Activated CD4-positive, CD25-positive, alpha-beta regulatory T cell (primary cell): ENCODE results near the gene OPHN1.

ENCODE experiments used
- DNase-seq, 4 experiments: peaks; one replicate each; lab custom pipeline; 2025; lab: John Stamatoyannopoulos, UW

The OPHN1 gene

DNA sequence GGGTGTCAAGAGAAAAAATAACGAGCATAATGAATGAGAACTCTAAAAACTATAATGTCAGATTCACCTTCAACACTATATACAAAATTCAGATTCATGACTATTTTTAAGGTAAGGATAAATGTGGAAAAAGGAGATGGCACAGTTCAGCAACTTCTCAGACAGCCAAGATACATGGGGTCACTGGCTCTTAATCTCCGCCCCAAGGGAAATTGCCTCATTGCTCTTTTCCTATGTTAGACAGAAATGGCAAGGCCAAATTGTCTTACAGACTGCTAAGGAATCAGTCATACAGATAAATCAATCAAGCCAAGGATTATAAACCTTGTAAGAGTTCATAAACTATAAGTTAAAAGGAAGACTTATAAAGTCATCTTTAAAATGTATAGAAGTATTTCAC, 183.4 kb downstream of the OPHN1 start:
- DNase-seq: no peak

GRCh38 chrX:68249401-68249831, 183.9 kb downstream of the OPHN1 start:
- DNase-seq: no peak

DNA sequence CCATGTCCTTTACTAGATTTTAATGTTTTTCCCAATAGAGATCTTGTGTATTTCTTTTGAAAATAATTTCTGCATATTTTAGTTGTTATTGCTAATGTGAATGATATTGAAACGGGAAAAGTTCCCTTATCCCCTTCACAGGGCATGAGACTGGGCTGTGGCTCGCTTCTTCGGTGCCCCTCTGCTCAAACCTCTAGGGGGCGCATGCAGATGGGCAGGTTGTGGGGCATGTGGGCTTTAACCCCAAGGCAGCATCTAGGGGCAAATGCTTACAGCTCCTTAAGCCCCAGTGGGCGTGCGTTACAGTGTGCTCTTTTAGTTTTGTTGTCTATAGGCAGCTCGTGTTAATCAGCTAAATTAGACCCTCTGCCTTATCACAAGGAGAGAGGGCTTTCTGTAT, 194.7 kb downstream of the OPHN1 start:
- DNase-seq: no peak

DNA sequence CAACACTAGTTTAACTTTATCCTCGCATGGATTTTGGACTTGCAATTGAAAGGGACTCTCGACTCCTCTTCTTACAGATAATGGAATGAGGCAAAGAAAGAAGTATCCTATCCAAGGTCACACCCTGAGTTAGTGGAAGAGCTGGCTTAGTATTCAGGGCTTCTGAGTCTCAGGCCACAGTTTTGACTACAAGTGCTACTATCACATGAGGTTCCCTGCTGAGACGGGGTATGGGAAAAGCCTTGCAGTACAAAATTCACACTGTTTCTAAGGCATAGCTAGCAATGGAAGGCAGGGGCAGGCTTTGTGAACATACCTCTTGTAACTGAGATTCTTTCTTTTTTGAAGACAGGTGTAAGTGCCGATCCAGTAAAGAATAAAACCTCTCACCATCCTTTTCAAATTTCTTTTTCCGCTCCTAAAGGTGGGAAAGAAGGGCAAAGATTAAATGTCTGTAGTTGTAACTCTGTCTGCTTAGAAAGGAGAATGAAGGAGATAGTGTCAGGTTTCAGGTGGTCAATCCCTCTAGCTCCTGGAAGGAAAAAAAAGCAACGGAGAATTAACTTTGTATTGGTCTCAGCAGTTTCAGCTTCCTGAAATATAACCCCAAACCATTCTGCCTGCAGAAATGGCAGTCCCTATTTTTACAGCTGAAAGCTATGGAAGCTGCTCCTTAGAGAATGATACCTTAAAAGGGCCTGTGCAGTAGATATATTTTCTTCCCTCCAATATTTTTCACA, 199.0 kb downstream of the OPHN1 start:
- DNase-seq: no peak

DNA sequence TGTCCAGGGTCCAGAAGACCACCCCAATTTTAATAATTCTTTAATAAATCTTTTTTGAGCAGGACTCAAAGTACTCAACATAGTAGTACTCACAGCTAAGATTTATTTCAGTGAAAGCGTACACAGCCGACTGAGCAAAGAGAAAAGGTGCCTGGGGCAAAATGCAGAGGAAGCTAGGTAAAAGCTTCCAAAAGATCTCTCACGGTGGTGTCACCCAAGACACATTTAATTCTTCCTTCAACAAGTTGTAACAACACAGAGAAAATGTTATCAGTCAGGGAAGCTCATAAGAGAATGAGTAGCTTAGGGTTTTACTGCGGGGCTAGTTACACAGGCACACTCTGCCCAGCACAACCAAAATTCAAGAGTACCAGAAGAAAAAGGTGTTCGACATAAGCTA, 201.1 kb downstream of the OPHN1 start:
- no peak for DNase-seq

- no peak for DNase-seq
Observed at GRCh38 chrX:68209008-68209407, 224.3 kb downstream of the OPHN1 start.

GRCh38 chrX:68204521-68205038, 228.7 kb downstream of the OPHN1 start:
- DNase-seq: no peak

DNA sequence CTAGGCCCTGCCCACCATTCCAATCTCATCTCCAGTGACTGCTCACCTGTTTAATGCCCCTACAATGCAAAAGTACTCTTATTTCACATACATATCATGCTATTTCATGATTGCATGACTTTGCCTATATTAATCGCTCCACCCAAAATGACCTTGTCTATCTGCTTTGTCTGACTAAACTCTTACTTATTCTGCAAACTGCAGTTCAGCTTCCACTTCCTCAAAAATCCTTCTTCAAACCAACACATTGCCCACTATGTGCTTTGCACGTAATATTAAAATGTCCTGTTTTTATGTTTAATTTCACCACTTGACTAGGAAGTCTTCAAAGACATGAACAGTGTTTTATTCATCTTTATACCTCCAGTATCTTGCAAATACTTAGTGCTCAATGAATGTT, 229.6 kb downstream of the OPHN1 start:
- no peak for DNase-seq

- DNase-seq: no peak
Observed at GRCh38 chrX:68203211-68203610, 230.1 kb downstream of the OPHN1 start.

DNA sequence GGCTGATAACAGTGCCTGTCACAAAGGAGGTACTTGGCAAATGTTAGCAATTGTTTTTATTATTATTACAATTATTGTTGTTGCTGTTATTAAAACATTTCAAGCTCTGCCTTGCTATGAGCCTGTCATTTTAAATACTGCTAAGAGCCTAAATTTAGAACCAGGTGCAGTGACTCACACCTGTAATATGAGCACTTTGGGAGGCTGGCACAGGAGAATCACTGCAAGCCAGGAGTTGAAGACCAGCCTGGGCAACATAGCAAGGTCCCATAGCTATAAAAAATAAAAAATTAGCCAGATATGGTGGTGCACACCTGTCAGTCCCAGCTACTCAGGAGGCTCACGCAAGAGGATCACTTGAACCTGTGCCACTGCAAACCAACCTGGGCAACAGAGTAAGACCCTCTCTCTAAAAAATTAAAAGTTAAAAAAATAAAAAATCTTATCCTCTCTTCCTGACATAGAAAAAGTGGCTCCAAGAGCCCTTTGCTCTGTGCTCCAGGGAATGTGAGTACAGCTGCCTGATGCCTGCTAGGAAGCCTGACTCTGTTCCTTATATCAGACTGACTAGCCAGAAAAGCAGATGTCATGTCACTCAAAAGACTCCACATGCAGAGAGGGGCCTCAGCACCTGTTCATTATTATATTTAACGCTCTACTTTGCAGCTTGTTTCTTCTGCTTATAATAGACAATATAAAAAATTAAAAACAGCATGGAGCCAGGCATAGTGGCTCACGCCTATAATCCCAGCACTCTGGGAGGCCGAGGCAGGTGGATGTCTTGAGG, 234.0 kb downstream of the OPHN1 start:
- DNase-seq: no peak

DNA sequence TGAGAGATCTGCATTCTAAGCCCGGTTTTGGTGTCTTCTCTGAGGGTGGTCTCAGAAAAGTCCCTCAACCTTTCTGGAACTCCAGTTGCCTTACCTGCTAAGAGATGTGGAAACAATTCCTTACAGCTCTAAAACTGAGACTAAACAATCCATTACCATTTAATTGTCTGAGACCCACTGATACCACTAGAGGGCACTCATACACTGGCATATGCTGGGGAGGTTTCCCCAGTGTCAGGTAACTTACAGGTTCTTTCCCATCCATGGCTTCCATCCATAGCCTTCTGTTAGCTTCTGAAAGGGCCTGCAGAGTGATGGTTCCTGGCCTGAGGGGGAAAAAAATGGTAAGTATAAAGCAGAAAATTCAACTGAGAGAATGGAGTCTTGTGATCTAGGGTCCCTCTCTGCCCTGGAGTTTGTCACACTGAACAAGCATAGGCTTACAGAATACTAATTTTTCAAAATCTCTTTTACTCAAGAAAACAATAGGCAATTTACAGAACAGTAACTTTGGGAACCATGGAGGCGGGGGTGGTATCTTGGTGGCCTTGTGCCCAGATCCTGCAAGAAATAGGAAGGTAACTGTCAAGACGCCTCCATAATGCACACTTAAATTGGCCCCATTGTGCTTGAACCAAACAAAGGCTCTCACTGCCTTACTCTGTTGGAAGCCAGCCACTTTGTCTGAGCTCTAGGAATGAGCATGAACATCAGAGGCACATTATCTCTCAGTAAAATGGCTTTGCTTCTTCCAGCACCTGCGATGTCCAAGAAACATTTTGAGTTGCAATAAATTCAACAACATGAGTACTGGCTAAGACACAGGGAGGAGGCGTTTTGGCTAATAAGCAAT, 236.1 kb downstream of the OPHN1 start:
- no peak for DNase-seq

DNA sequence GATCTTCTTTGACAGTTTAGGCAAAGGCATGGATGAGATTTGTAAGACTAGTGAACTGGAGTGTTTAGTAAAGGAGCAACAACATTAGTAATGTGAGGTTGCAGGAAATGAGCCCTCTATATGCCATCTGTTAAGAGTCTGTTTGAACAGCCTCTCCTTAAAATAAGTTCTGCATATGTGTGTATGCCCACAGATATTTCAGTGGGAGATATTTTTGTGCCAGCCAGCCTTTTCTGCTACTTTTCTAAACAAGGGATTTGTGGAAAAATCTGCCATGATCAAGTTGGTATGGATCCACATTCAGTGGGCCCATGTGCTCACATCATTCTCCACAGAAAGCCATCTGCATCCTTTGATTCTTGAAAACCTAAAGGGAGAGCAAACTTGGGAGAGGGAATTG, 237.7 kb downstream of the OPHN1 start:
- no peak for DNase-seq

DNA sequence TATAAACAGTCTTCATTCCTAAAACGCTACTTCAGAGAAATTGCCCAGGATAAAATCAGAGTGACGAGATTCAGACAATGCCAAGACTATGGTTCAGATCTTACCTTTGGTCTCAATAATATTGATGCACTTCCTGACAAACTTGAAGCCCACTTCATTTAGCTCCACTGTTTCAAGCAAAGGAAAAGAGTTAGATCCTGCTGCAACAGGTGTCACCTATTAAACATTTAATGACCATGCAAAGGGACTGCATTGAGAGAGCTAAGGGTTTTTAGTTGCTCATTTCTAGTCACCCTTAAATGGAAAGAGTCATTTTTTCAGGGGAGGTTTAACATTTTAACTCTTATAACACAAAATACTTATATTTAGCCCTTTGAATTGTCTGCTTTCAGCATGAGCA, 239.5 kb downstream of the OPHN1 start:
- DNase-seq: no peak

DNA sequence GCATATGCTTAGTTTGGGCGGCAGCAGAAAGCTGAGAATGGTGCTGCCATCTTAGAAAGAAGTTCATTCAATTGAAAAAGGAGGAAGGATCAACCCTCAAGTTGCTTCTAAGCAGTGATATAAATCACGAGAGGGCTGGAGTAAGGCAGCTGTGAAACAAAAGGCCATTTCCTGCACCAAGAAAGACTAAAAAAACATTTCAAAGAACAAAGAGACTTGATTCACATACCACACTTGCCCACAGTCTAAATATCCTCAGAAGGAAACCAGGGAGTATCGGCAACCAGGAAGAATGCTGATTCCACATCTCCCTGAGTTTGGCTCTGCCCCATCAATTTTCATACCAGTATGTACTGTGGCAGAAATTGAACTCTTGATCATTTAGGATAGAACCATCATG, 240.1 kb downstream of the OPHN1 start:
- DNase-seq: no peak

- DNase-seq: no peak
Observed at GRCh38 chrX:68190799-68191198, 242.5 kb downstream of the OPHN1 start.

GRCh38 chrX:68186552-68187262, 246.6 kb downstream of the OPHN1 start:
- no peak for DNase-seq

GRCh38 chrX:68185161-68185560, 248.1 kb downstream of the OPHN1 start:
- no peak for DNase-seq

GRCh38 chrX:68183612-68184214, 249.6 kb downstream of the OPHN1 start:
- DNase-seq: peak in 1 of 4 experiments; percentile 0

GRCh38 chrX:68180579-68180978, 252.7 kb downstream of the OPHN1 start:
- no peak for DNase-seq

DNA sequence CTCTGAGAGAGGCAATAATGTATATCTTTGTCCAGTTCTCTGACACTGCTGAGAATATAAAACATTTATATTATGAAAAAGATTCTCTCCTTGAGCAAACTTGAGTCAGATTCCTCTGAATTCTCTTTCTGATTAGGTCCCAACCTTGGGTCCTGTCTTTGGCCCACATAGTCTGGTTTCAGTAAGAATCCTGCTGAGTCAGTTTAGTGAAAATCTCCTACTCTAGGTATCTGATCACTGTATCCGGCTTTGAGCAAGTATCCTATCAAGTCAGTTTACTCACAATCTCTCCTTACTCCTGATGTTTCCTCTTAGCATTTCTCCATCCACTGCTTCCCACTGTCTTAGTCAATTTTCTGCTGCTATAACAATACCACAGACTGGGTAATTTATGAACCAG, 253.9 kb downstream of the OPHN1 start:
- no peak for DNase-seq

DNA sequence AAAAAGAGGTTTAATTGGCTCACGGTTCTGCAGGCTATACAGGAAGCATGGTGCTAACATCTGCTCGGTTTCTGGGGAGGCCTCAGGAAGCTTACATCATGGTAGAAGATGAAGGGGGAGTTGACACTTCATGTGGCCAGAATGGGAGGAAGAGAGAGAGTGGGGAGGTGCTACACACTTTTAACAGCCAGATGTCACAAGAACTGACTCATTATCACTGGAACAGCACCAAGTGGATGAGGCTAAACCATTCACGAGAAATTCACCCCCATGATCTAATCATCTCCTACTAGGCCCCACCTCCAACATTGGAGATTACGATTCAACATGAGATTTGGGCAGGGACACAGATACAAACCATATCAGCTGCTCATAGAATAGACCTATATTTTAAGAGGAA, 255.8 kb downstream of the OPHN1 start:
- DNase-seq: no peak
